Left ventricle myocardium inferior (tissue), 1 donor: ENCODE results near the gene PRKD2. TPM values are rescaled to one million over a fixed set of nuclear protein-coding genes. Genes with fewer than 3 reads are reported as not detected.
A peak's percentile ranks its signal among the peaks of the same experiment; 100 is the strongest.

Experiments
- DNase-seq: peaks from one replicate; pipeline ENCODE4 v3.0.0-alpha.2; 2020
- H3K27ac ChIP-seq: fragments of 200-600 bp; replicated peaks from 2 replicates; pipeline ENCODE4 v1.8.0; 2021
- H3K27me3 ChIP-seq: fragments of 200-600 bp; 2 replicates; pipeline ENCODE4 v1.8.0; 2021; ENCODE audit warnings: low read depth
- H3K36me3 ChIP-seq: fragments of 200-600 bp; 2 replicates; pipeline ENCODE4 v1.8.0; 2021
- H3K4me1 ChIP-seq: fragments of 200-600 bp; 2 replicates; pipeline ENCODE4 v1.8.0; 2021
- H3K4me3 ChIP-seq: fragments of 200-600 bp; 2 replicates; pipeline ENCODE4 v1.8.0; 2021; ENCODE audit warnings: mild to moderate bottlenecking, moderate library complexity
- H3K9me3 ChIP-seq: fragments of 200-600 bp; replicated peaks from 2 replicates; pipeline ENCODE4 v1.8.0; 2021
- CTCF ChIP-seq: fragments of 200-600 bp; IDR thresholded peaks from 2 replicates; pipeline ENCODE4 v1.8.0; 2021; ENCODE audit warnings: antibody characterized with exemption, mild to moderate bottlenecking, borderline replicate concordance
- intact Hi-C: fragments of 100-400 bp; cut with micrococcal nuclease; formaldehyde crosslinking; loops from one replicate; pipeline ENCODE4 v1.11.0; 2022
- microRNA-seq: library from miRNA; unstranded; fragments of <30 nt; microRNA quantifications from one replicate; pipeline ENCODE4 v1.2.0, GENCODE V29; 2020
- total RNA-seq: library from RNA; stranded (reverse); fragmentation: NEBNext Ultra II Directional; extraction: Animal tissue kit (Norgen Biotek cat#: 25700); gene quantifications from one replicate; pipeline ENCODE4 v1.2.1, GENCODE V29; 2021
- donor health status: DM: no; HTN: yes; CAD: no; lungs with severe emphysema.

Gene PRKD2
- total RNA-seq, 1 donor from 2014 or later = 7.9 TPM

GRCh38 chr19:46626446-46626845 is 90.5 kb downstream of the PRKD2 start:
- no peaks in the 10 kb centered on the region for H3K36me3 ChIP-seq
- intact Hi-C loops = no loop called here

GRCh38 chr19:46625731-46626130 is 91.2 kb downstream of the PRKD2 start:
- Histone ChIP-seq H3K4me3 (no peak overlapping the region), H3K9me3 (no peaks in the 10 kb centered on the region), H3K4me1 (peaks cover 74% of the 10 kb centered on the region), H3K27ac (peak overlapping the region; percentile 85), H3K36me3 (no peaks in the 10 kb centered on the region), H3K27me3 (no peaks in the 10 kb centered on the region)
- no peak for DNase-seq
- intact Hi-C loops = no loop called here
- TF ChIP-seq CTCF = no peak

More at GRCh38 chr19:46626446-46626845, 90.5 kb downstream of the PRKD2 start:
- Histone ChIP-seq H3K4me1 (peaks cover 69% of the 10 kb centered on the region), H3K27ac (peak overlapping the region; percentile 85), H3K4me3 (no peak overlapping the region), H3K9me3 (no peaks in the 10 kb centered on the region), H3K27me3 (no peaks in the 10 kb centered on the region)
- no peak for TF ChIP-seq CTCF
- DNase-seq = no peak

- Histone ChIP-seq H3K36me3 (no peaks in the 10 kb centered on the region), H3K4me3 (peak within 1 kb of the TSS; percentile 55), H3K27me3 (no peaks in the 10 kb centered on the region), H3K27ac (peak within 1 kb of the TSS; percentile 85), H3K4me1 (peaks cover 75% of the 10 kb centered on the region), H3K9me3 (no peaks in the 10 kb centered on the region)
- DNase-seq = peak; percentile 81
- intact Hi-C loops = no loop called here
- no peak for TF ChIP-seq CTCF
These were observed 91.8 kb downstream of the PRKD2 start, which contains the start of gene PTGIR for GRCh38 chr19:46624958-46625661. Gene PTGIR, minus strand, starts transcription at chr19:46625089. Its CDS starts 864 bp downstream, at chr19:46624225.

Small RNAs within 50 kb of the gene (microRNA-seq; reads per million reads assigned to microRNA genes)
- 2.2 reads per million for gene MIR320E

Other genes with a start within 250 kb of the PRKD2 start
- 8.4 TPM for gene PNMA8A, start 245.6 kb downstream of the PRKD2 start, total RNA-seq
- 0.55 TPM for gene PNMA8B, start 221.2 kb downstream of the PRKD2 start, total RNA-seq
- gene CALM3, start 115.8 kb downstream of the PRKD2 start, total RNA-seq = 294 TPM
- 3.7 TPM for gene PTGIR, start 92.0 kb downstream of the PRKD2 start, total RNA-seq
- gene GNG8, start 80.9 kb downstream of the PRKD2 start, total RNA-seq = not detected
- gene DACT3, start 55.9 kb downstream of the PRKD2 start, total RNA-seq = 18.3 TPM
- 15.6 TPM for gene FKRP, start 28.9 kb upstream of the PRKD2 start, total RNA-seq
- 52.7 TPM for gene STRN4, start 29.3 kb upstream of the PRKD2 start, total RNA-seq
- gene SLC1A5, start 71.5 kb upstream of the PRKD2 start, total RNA-seq = 5.9 TPM
- gene AP2S1, start 133.7 kb upstream of the PRKD2 start, total RNA-seq = 87.3 TPM
- 75.4 TPM for gene ARHGAP35, start 143.9 kb upstream of the PRKD2 start, total RNA-seq